GM19023 (cell line): ENCODE results near the gene GABBR2.

Source experiments
- ATAC-seq: cut with Tn5 transposase; IDR thresholded peaks from one replicate; pipeline ENCODE4 v1.9.1; 2021; ENCODE audit warnings: mild to moderate bottlenecking, moderate library complexity; ENCODE audit not compliant: unreplicated experiment

GABBR2 gene

GRCh38 chr9:98416294-98417248 lies 292.2 kb downstream of the GABBR2 start:
- no peak for ATAC-seq

GRCh38 chr9:98415782-98416181 lies 293.0 kb downstream of the GABBR2 start:
- no peak for ATAC-seq

- ATAC-seq = no peak
These were observed 295.7 kb downstream of the GABBR2 start for GRCh38 chr9:98413084-98413483.

- ATAC-seq = no peak
These were observed 296.5 kb downstream of the GABBR2 start for GRCh38 chr9:98412101-98412842.

- ATAC-seq = no peak
These were observed 298.5 kb downstream of the GABBR2 start for GRCh38 chr9:98410185-98410697.

GRCh38 chr9:98409719-98410118 lies 299.0 kb downstream of the GABBR2 start:
- ATAC-seq = no peak

GRCh38 chr9:98406469-98406868 lies 302.3 kb downstream of the GABBR2 start:
- no peak for ATAC-seq

GRCh38 chr9:98404237-98404636 lies 304.5 kb downstream of the GABBR2 start:
- ATAC-seq = no peak

GRCh38 chr9:98403715-98404114 lies 305.0 kb downstream of the GABBR2 start:
- ATAC-seq = no peak

GRCh38 chr9:98402019-98402840 lies 306.5 kb downstream of the GABBR2 start:
- ATAC-seq = no peak

- no peak for ATAC-seq
These were observed 307.4 kb downstream of the GABBR2 start for GRCh38 chr9:98401140-98402018.

GRCh38 chr9:98399950-98400683 lies 308.6 kb downstream of the GABBR2 start:
- no peak for ATAC-seq

GRCh38 chr9:98396656-98397055 lies 312.1 kb downstream of the GABBR2 start:
- no peak for ATAC-seq

- ATAC-seq = no peak
These were observed 312.5 kb downstream of the GABBR2 start for GRCh38 chr9:98396236-98396635.

GRCh38 chr9:98391867-98392266 lies 316.9 kb downstream of the GABBR2 start:
- no peak for ATAC-seq

GRCh38 chr9:98391406-98391805 lies 317.3 kb downstream of the GABBR2 start:
- ATAC-seq = no peak

- no peak for ATAC-seq
These were observed 323.0 kb downstream of the GABBR2 start for GRCh38 chr9:98385751-98386150.

GRCh38 chr9:98383758-98384157 lies 325.0 kb downstream of the GABBR2 start:
- no peak for ATAC-seq
